Activated T-helper 1 cell treated with anti-CD3 and anti-CD28 coated beads, Interleukin-12 subunit alpha, Interleukin-12 subunit beta, Interleukin-2, Interleukin-4 antibody, amounts not matched to agents 30 ng/mL and 10 ng/mL and 1 ng/mL, durations not matched to agents 14 hours and 24 hours and 36 hours (primary cell): Measurements from ENCODE around the gene LDB1. TPM values are rescaled to one million over a fixed set of nuclear protein-coding genes. Genes with fewer than 3 reads are reported as not detected.

Source experiments
- total RNA-seq: library from RNA; stranded (reverse); gene quantifications from 2 replicates; pipeline ENCODE4 v1.2.3, GENCODE V29; 2022

The LDB1 gene
- total RNA-seq, 1 donor from 2014 or later = 87.1 TPM

Other genes with a start within 250 kb of the LDB1 start
- gene ARMH3, start 64.2 kb downstream of the LDB1 start, total RNA-seq = 21.5 and 24.8 TPM in 2 replicates
- 24.5 and 26.8 TPM in 2 replicates for gene HPS6, start 55.0 kb downstream of the LDB1 start, total RNA-seq
- 112 and 115 TPM in 2 replicates for gene PPRC1, start 12.7 kb upstream of the LDB1 start, total RNA-seq
- gene NOLC1, start 32.0 kb upstream of the LDB1 start, total RNA-seq = 260 and 271 TPM in 2 replicates
- 0.18 TPM in 1 of 2 replicates, not detected in the other for gene ELOVL3, start 105.9 kb upstream of the LDB1 start, total RNA-seq
- 0.17 and 0.44 TPM in 2 replicates for gene PITX3, start 121.1 kb upstream of the LDB1 start, total RNA-seq
- gene GBF1, start 125.2 kb upstream of the LDB1 start, total RNA-seq = 46.7 TPM in 2 replicates